OCI-M2 (cell line): Measurements from ENCODE around the gene MORN1.
A peak's percentile ranks its signal among the peaks of the same experiment; 100 is the strongest.
"Not testable (repeated sequence)": the region's sequence is repeated elsewhere in the genome, so short reads cannot be mapped to it uniquely, and the experiment has no call there.

Experiments used
- DNase-seq: peaks from one replicate; lab custom pipeline; 2025; ENCODE audit not compliant: unreplicated experiment; lab: John Stamatoyannopoulos, UW

MORN1 gene

DNA sequence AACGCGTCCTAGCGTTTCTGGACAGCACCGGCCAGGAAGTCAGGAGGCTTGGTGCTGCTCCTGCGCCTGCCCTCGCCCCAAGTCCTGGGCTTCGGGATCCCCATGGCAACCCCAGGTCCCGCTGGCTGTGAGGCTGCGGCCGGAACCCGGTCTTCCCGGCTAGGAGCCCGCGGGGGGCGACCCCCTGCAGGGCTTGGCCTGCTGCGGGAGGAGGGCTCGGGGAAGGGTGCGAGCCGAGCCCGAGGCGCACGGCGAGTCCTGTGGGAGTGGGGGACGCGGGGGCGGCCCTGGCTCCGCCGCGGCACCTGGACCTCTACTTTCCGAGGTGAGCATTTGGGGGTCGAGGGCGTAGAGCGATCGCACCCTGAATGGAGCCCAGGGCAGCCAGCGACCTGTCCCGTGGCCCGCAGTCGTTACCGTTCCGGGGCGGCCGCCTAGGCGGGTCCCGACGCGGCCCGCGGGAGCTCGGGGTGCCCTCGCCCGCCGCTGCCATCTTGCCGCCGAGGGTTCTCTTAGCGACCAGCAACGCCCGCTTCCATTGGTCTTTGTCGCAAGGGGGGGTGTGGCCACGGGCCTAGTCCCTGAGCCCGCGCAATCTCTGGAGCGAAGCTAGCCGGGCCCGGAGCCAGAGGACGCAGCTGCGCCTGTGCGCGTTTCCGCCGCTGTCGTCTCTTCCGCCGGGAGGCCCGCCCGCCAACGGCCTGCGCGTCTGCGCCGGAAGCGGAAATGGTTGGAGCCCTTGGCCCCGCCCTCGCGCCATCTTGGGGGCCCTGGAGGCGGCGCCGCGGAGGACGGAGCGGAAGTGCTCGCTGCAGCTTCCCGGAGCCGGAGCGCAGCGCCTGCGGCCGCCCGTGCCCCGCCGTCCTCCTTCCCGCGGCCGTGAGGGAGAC lies at the start of gene MORN1, which contains the start of gene RER1:
TSS of gene MORN1 (minus strand) at position 514 of the 890 bp plus-strand sequence. CDS start at position 493, 21 bp downstream.
TSS of gene RER1 (plus strand) at position 801 of the 890 bp plus-strand sequence. CDS start 3,950 bp downstream, outside the sequence.
- peak; percentile 82 for DNase-seq

DNA sequence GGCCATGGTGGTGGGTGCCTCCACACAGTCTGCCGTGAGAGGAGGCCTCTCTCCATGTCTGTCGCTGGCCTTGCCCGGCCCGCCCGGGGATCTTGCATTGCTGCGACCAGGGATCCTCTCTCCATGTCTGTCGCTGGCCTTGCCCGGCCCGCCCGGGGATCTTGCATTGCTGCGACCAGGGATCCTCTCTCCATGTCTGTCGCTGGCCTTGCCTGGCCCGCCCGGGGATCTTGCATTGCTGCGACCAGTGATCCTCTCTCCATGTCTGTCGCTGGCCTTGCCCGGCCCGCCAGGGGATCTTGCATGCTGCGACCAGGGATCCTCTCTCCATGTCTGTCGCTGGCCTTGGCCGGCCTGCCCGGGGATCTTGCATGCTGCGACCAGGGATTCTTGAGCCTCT lies 49.0 kb upstream of the MORN1 start:
- DNase-seq: not testable (repeated sequence)

DNA sequence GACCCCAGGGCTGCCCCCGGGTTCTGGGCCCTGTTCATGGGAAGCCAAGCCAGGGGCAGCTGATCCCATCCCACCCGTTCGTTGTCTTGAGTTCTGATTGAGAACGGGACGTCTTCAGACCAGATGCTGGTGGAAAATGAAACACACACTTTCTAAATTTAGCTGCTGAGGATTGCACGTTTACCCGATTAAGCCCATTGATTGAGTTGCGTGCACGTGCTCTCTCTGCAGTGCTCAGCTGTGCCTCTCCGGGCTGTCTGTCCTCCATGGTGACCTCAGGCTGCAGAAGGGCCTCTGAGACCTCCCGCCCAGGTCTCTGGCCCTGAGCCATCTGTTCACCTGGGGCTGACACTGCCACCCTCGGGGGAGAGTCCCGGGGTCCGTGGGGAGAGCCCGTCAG lies 48.0 kb upstream of the MORN1 start:
- DNase-seq: no peak

DNA sequence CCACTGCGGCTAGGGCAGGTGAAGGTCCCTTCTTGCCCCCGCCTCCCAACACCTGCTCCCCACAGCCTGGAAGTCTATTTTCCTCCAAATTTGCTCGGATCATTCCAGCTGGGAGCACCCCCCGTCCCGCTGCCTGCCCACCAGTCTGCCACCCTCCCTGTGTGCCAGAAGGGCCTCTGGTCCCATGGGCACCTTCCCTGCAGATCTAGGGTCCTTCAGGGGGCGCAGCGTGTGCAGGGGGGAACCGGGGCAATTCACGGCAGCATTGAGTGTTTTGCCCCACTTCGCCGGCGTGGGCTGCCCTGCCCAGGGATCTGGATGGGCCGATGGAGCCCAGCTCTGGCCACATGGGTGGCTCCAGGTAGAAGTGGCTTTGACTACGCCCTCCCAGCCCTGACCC lies 47.3 kb upstream of the MORN1 start:
- no peak for DNase-seq

DNA sequence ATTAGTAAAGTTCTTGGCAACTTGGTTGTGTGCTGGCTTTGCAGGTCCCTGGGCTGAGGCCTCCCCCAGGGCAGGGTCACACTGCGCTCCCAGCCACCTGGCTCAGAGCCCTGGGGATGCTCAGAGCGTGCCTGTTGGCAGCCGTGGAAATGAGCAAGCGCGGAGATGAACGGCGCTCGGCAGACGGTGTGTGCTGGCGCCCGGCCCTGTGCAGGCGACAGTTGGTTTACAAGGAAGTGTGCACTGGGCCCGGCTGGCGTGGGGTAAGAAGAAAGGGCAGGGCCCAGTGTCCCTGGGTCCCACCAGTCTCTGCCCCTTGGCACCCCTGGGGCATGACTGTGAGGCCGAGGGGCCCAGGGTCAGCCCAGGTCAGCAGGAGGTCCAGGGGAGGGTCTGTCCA lies 46.7 kb upstream of the MORN1 start:
- no peak for DNase-seq

DNA sequence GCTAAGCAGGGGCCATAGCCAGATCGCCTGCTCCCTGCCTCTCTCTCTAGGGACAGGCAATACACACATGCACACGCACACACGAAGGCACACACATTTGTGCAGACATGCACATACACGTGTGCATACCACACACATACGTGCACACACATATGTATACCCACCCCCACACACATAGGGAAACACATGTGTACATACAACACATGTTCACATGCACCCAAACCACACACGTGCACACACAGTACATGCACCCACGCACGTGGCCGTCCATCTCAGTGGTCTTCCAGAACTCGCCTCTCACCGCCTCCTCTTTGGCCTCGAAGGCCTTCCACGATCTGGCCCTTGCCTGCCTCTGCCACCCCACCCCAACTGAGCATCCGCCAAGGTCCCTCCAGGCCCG lies 46.3 kb upstream of the MORN1 start:
- no peak for DNase-seq

DNA sequence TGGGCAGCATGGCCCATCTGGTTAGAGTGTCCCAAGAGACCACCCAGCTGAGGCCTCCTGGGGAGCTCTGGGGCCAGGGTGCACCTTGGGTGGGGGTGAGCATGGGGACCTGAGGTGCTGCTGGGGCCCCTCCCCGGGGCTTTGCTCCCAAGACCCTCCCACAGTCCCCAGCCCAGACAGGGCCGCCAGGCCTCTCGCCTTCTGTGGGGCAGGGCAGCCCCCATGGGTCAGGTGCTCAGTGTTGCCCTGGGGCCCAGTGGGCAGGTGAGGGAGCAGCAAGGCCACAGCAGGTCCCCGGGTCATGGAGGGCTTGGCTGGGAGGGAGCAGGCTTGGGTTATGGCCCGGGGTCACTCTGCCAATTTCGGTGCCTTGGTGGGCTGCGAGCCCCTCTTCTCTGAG lies 45.5 kb upstream of the MORN1 start:
- no peak for DNase-seq

DNA sequence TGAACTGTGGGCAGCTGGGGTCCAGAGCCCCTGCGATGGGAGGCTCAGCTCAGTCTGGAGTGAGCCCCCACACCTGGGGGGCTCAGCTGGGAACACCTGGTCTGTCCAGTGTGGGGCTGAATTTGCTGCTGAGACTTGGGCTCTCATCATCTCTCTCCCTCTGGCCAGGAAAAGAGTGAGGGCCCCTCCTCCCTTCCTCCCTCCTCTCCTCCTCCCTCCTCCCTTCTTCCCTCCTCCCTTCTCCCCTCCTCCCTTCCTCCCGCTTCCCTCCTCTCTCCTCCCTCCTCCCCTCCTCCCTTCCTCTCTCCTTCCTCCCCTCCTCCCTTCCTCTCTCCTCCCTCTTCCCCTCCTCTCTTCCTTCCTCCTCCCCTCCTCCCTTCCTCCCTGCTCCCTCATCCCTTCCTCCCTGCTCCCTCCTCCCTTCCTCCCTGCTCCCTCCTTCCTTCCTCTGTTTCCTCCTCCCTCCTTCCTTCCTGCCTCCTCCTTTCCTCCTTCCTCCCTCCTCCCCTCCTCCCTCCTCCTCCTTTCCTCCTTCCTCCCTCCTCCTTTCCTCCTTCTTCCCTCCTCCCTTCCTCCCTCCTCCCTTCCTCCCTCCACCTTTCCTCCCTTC lies 44.5 kb upstream of the MORN1 start:
- no peak for DNase-seq

DNA sequence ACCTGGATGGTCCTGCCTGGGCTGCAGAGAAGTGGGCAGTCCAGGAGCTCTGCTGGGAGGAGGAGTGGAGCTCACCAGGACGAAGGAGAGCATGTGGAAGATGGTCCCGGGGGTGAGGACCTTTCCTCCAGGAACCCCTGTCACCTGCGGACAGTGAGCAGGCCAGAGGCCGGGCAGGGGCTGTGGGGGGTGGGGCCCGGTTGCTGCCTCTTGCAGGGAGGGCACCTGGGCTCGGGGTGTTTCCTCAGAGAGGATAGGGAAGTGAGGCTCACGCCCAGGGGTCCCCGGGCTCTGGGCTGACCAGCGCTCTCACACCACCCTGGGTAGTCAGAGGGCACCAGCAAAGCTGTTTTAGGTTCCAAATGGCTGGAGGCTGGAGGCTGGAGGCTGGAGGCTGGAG lies 43.7 kb upstream of the MORN1 start:
- no peak for DNase-seq

DNA sequence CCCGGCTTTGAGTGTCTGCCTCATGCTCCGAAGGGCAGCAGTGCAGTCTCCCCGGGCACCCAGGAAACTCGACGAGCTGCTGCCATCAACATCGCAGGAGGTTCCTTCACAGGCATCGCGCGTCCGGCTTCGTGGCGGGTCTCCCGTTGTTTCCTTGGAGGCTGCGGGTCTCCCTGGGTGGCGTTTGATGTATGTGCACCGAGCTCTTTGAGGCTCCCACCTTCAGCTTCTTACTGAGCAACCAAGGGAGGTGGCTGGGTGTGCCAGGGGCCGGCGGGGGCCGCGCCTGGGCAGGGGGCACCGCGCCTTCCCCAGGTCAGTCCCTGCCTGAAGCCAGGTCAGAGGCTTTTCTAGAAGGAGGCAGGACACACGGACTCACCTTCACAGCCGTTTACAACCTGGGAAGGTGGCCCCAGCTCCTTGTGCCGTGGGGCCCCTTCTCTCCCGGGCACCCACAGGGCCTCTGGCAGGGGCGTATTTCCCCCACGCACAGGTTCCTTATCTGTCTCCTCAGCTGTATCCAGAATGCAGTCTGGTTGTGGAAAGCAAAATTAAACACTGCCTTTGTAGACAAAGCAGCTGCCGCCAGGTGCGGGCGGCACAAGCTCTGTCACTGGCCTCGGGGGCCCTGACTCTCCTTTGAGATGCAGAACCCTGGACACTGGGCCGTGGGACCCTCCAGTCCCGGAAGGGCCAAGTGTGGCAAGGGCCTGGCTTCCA lies 42.7 kb upstream of the MORN1 start:
- no peak for DNase-seq

DNA sequence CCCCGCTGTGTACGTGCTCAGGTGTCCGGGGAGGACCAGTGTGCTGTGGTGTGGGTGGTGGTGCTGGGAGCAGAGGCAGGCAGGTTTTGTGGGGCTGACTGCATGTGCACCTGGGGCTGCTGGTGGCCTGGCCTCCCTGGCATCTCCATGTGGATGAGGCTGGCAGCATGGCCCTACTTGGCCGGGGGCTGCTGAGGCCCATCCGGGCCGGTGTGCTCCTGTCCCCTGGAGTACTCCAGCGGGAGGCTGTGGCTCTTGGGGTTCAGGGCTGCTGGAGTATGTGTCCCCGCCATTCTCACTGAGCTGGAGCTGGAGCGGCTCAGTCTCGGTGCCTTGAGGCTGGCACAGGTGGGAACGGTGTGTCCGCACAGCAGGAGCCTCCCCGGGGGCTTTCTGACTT lies 41.8 kb upstream of the MORN1 start:
- no peak for DNase-seq

DNA sequence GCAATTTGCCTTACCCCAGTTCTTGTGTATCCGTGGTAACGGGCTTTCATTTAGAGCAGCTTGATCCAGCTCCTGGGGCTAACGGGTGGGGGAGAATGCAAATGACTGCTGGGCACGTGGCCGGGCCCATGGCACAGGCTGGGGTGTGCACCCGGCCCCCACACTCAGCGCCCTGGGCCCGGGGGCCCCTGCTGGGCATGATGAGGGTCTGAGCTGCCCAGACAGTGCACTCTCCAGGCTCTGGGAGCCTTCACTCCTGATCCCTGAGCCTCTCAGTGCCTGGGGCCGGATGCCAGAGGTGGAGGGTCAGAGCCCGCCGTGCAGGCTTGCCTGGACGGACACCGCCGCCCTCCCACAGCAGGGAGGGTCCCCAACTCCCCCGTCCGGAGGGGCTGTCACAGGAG lies 41.1 kb upstream of the MORN1 start:
- no peak for DNase-seq

DNA sequence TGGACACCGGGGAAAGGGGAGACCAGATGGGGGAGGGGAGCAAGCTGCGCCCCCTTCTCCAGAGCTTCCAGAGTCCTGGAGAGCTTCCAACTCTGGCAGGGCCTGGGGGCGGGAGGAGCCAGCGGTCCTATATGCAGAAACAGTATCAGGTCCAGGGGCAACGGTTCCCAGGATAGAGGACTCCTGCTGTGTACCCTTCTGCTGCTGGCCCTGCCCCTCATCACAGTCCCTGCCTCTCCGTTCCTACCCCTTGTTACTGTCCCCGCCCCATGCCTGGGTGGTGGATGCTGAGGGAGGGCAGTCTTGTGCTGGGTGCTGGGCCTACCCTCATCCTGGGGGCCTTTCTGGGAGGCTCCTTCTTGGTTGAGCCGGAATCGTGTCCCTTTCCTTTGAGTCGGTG lies 40.2 kb upstream of the MORN1 start:
- DNase-seq: no peak

DNA sequence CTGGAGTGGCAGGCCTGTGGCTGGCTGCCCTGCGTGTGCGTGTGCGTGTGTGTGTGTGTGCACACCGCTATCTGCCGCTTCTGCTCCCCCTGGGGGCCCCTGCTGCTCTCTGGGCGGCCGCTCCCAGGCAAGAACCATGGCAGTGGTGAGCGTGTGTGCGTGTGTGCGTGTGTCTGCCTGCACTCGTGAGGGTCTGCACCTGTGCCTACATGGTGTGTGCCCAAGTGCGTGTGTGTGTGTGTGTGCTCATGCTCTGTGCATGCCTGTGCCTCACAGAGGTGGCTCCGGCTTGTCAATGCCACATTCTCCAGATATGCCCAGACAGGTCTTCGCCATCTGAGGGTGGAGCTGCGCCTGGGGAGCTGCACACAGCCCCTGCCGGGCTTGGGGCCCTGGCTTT lies 39.7 kb upstream of the MORN1 start:
- no peak for DNase-seq

DNA sequence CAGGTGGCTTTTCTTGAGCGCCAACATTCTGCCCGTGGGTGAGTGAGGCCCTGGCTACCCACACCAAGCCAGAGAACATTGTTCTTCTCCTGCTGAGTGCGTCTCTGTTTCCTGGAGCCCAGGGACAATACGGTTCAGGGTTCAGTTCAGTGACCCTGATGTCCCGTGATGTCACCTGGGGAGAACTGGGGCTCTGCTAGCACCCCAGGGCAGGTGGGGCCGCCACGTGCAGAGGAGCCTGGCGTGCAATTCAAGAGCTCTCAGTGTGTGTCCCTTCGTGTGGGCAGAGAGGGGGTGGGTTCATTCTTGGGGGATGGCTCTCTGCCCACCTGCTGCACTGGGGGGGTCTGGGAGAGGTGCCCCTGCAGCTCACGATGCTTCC lies 39.2 kb upstream of the MORN1 start:
- no peak for DNase-seq

DNA sequence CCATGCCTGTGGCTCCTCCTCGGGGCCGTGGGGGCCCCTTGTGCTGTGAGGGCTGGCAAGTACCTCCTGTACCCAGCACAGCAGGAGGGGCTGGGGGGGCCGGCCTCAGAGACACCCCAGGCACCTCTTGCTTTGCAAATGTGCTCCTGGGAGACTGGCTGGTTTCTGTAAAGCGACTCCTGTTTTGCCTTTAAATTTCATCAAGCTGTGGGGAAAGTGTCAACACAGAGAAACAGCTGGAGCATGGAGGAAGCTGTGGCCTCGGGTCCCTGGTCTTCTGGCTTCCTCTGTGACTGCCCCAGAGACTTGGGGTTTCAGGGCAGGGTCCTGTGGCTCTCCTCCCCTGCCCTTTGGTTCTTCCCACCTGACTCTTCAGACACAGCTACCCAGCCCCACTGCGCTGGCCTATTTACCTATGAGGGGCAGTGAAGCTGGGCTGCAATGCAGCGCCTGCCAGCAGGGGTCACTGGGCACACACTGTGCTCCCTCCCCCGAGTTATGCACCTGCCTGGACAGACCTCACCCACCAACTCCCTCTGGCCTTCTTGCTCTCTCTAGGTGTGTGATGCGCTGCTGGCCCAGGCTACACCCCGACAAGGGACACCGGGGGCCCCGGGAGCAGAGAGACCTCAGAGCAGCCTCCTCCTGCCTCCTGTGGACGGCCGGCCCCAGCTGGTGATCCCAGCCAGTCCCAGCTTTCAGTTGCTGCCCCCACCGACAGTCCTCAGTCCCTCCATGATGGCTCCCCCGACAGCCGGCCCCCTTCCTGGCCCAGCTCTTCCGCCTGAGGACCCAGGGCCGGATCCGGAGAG lies 38.6 kb upstream of the MORN1 start:
- no peak for DNase-seq

DNA sequence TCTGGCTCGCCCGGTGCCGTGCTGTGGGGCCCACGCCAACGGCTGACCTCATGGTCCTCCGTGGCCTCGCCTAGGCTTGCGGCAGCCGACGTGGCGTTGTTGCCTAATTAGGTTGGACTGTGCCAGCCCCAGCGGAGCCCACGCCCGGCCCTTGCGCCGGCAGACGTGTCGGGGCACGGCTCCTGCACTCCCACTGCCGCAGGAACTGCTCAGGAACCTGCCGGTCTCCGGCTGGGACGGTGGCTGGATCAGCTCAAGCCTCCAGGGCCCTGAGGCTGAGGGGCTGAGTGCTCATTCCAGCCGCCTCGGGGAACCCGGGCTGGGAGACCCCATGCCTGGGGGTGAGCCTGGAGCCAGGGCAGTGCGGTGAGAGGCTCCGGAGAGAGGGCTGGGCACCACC lies 37.1 kb upstream of the MORN1 start:
- DNase-seq: no peak

DNA sequence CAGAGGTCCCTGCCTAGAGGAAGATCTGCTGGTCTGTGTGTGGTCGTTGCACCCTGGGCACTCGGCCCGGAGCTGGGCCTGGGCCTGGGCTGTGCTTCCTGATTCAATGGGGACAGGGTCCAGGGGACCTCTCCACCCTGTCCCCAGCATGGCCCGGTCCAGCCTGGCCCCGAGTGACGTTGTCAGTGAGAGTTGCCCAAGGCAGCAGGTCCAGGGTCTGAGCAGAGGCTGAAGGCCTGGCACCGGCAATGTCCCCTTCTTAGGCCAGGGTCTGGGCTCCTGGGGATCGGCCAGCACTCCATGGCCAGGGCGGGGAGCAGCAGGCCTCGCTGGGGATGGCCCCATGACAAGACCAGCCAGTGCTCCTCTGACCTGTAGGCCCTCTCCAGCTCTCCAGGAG lies 36.6 kb upstream of the MORN1 start:
- no peak for DNase-seq

DNA sequence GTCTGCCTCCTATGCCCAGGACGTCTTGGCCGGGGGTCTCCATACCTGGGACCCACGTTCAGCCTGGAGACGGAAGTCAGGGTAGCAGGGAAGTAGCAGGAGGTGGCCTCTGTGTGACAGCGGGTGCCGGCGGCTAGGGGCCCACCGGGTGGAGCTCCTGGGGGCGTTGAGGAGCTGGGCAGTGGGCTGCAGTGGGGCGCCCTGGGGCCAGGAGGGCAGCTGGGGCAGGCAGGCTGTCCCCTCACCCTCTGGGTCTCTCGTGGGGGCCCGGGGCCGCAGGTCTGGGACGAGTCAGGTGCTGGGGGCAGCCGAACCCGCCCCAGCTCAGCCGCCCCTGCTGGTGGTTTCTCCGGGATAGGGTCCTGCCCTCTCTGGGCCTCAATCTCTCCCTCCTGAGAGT lies 35.7 kb upstream of the MORN1 start:
- DNase-seq: no peak

DNA sequence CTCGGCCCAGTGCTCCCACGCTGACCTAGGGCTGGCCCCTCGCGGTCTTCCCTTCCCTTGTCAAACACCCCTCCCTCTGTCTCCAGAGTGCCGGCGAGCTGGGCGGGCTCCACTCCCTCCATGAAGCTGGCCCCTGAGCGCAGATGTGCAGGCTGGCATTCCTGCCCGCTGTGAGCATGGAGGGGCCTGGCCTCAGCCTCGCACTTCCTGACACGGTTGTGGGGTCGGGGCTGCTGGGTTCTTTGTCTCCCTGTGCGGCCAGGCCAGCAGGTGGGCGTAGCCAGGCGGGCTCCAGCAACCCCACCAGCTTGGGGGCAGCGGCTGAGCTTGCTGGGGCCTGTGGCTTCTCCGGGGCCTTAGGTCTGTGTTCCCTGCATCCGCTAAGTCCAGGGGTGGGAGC lies 35.2 kb upstream of the MORN1 start:
- no peak for DNase-seq

DNA sequence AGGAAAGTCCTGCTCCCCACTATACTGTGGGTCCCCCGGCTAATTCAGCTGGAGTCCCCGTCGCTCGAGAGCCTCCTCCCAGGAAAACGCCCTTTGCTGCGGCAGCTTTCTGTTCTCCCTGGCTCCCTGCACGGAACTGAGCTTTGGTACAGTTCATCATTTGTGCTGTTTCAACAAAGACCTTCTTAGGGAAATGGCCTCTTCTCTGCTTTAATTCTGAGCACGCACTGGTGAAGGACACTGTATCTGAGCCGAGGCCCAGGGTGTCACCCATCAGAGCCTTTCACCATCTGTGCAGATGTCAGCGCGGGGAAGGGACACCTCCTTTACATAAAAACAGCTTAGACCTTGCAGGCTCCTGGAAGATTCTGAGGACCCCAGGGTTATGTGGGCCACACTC lies 34.5 kb upstream of the MORN1 start:
- DNase-seq: no peak
